K562 (cell line): ENCODE data around the gene SERTAD2. TPM values are rescaled to one million over a fixed set of nuclear protein-coding genes. Genes with fewer than 3 reads are reported as not detected.

ENCODE experiments used
- ATAC-seq: fragments of 200-7000 bp; cut with Tn5 transposase; 3 replicates; pipeline ENCODE4 v1.9.1; 2020; ENCODE audit warnings: moderate library complexity
- BruUV-seq: library from RNA; stranded (reverse); fragments of 400-500 nt; replicated peaks from 2 replicates; lab custom pipeline; 2021; lab: Mats Ljungman, UMichigan
- CTCF ChIA-PET: fragments of 300-600 bp; formaldehyde crosslinking; extraction: SDS; loops from one replicate; lab custom pipeline; 2021; ENCODE audit warnings: low intra/inter-chr PET ratio; lab: Yijun Ruan, JAX
- POLR2A ChIA-PET: fragments of 300-600, 350-650 bp; sonication (Branson Sonifier 250); formaldehyde crosslinking; extraction: SDS; loops from one replicate; lab custom pipeline; 2021; ENCODE audit warnings: antibody characterized with exemption, inconsistent platforms; lab: Yijun Ruan, JAX
- DNase-seq, 4 experiments: peaks; one replicate each; pipeline versions ENCODE4 v3.0.0 to v3.0.0-alpha.2; 2011 to 2018; ENCODE audit warnings: low spot score in 3 of 4, mixed read lengths in 3 of 4; ENCODE audit errors: extremely low read depth in 1 of 4
- FAIRE-seq: peaks from 2 replicates; lab custom pipeline; 2011; peaks lifted over from hg19 to GRCh38; lab: Jason Lieb, UNC
- H2AFZ ChIP-seq: 2 replicates; pipeline ENCODE4 v1.6.0; 2011; ENCODE audit warnings: low read depth, low read length, control low read depth, inconsistent platforms
- H3K27ac ChIP-seq: fragments of 200-600 bp; 3 replicates; pipeline ENCODE4 v1.8.0; 2011; ENCODE audit warnings: low read depth, mild to moderate bottlenecking, control low read depth, inconsistent platforms, low read length, moderate library complexity, mixed read lengths; ENCODE audit errors: extremely low read depth
- H3K27me3 ChIP-seq, 2 experiments: fragments of 300-600 bp in 1 of 2; 2 replicates in 1 of 2; 3 replicates in 1 of 2; pipeline versions ENCODE4 v1.6.0 to v1.8.0; 2011; ENCODE audit warnings: inconsistent platforms in 2 of 2, low read length in 2 of 2, mild to moderate bottlenecking in 1 of 2, mixed read lengths in 1 of 2, moderate library complexity in 1 of 2; ENCODE audit not compliant: control insufficient read depth in 2 of 2, insufficient read depth in 2 of 2
- H3K36me3 ChIP-seq: fragments of 300-600 bp; 3 replicates; pipeline ENCODE4 v1.8.0; 2011; ENCODE audit warnings: mild to moderate bottlenecking, low read length, inconsistent platforms; ENCODE audit not compliant: control insufficient read depth, insufficient read depth
- H3K4me1 ChIP-seq, 2 experiments: fragments of 200-600 bp in 1 of 2; replicated peaks in 1 of 2; 2 replicates in 1 of 2; 3 replicates in 1 of 2; pipeline versions ENCODE4 v1.5.1 to v1.8.0; 2011; ENCODE audit warnings: inconsistent platforms in 2 of 2, low read length in 2 of 2, mild to moderate bottlenecking in 1 of 2, mixed read lengths in 1 of 2, moderate library complexity in 1 of 2; ENCODE audit not compliant: control insufficient read depth in 2 of 2, insufficient read depth in 2 of 2
- H3K4me2 ChIP-seq: 2 replicates; pipeline ENCODE4 v1.6.1; 2011; ENCODE audit warnings: low read length, control low read depth, inconsistent platforms, mixed read lengths; ENCODE audit not compliant: insufficient read depth
- H3K4me3 ChIP-seq: fragments of 200-600 bp; sonication (generic), shearing (Covaris generic); 2 replicates; pipeline ENCODE4 v1.5.1; 2016; ENCODE audit warnings: control low read depth, inconsistent platforms
- H3K79me2 ChIP-seq: fragments of 200-600 bp; 3 replicates; pipeline ENCODE4 v1.8.0; 2011; ENCODE audit warnings: low read length, inconsistent platforms; ENCODE audit not compliant: control insufficient read depth, insufficient read depth
- H3K9ac ChIP-seq, 2 experiments: 2 replicates each; pipeline versions ENCODE4 v1.6.0 to v1.6.1; 2011; ENCODE audit warnings: low read depth in 2 of 2, low read length in 2 of 2, control low read depth in 1 of 2, inconsistent platforms in 1 of 2, mild to moderate bottlenecking in 1 of 2, mixed read lengths in 1 of 2; ENCODE audit not compliant: insufficient read depth in 1 of 2
- H3K9me1 ChIP-seq: one replicate; pipeline ENCODE4 v1.6.0; 2011; ENCODE audit warnings: inconsistent platforms, mild to moderate bottlenecking, low read length, moderate library complexity; ENCODE audit not compliant: control insufficient read depth, insufficient read depth
- H3K9me3 ChIP-seq: replicated peaks from 2 replicates; pipeline ENCODE4 v1.5.1; 2011; ENCODE audit warnings: low read depth, low read length, inconsistent platforms; ENCODE audit not compliant: control insufficient read depth, insufficient read depth
- H4K20me1 ChIP-seq: replicated peaks from 2 replicates; pipeline ENCODE4 v1.6.1; 2011; ENCODE audit warnings: low read length, inconsistent platforms, mixed read lengths; ENCODE audit not compliant: control insufficient read depth, insufficient read depth
- CEBPG ChIP-seq, 3 experiments: fragments of 200-800 bp in 1 of 3; sonication (Bioruptor generic) in 1 of 3; sonication (generic) in 1 of 3; formaldehyde crosslinking in 1 of 3; IDR thresholded peaks in 2 of 3; conservative IDR thresholded peaks in 1 of 3; 2 replicates each; pipeline versions ENCODE4 v1.6.1 to v1.8.0; 2016 to 2022; ENCODE audit warnings: missing compliant biosample characterization in 2 of 3, missing genetic modification characterization in 2 of 3, mild to moderate bottlenecking in 1 of 3, missing genetic modification reagents in 1 of 3
- CTBP1 ChIP-seq: fragments of 450-650 bp; IDR thresholded peaks from 2 replicates; pipeline ENCODE4 v1.6.1; 2016; ENCODE audit warnings: borderline replicate concordance
- MEIS2 ChIP-seq: fragments of 450-650 bp; IDR thresholded peaks from 2 replicates; pipeline ENCODE4 v1.6.1; 2014; ENCODE audit warnings: mild to moderate bottlenecking; ENCODE audit not compliant: partially characterized antibody
- NFYB ChIP-seq: IDR thresholded peaks from 2 replicates; pipeline ENCODE4 v1.6.1; 2011; ENCODE audit warnings: mild to moderate bottlenecking, moderate library complexity; ENCODE audit not compliant: insufficient read length; ENCODE audit errors: extremely low read depth
- NONO ChIP-seq, 2 experiments: fragments of 200-400 bp in 1 of 2; fragments of 450-650 bp in 1 of 2; formaldehyde crosslinking in 1 of 2; IDR thresholded peaks; 2 replicates each; pipeline ENCODE4 v1.6.1; 2017; ENCODE audit warnings: low read depth in 2 of 2, mild to moderate bottlenecking in 2 of 2, moderate library complexity in 2 of 2, low read length in 1 of 2
- PCBP1 ChIP-seq: fragments of 200-400 bp; formaldehyde crosslinking; IDR thresholded peaks from 2 replicates; pipeline ENCODE4 v1.6.1; 2018; ENCODE audit warnings: mild to moderate bottlenecking, low read depth, low read length; ENCODE audit not compliant: poor library complexity, severe bottlenecking
- PKNOX1 ChIP-seq: fragments of 450-650 bp; IDR thresholded peaks from 2 replicates; pipeline ENCODE4 v1.6.1; 2016
- POLR3A ChIP-seq: IDR thresholded peaks from 2 replicates; pipeline ENCODE4 v1.6.1; 2011; ENCODE audit warnings: borderline replicate concordance, mild to moderate bottlenecking, moderate library complexity; ENCODE audit not compliant: insufficient read length, insufficient read depth; ENCODE audit errors: extremely low read depth
- RBBP5 ChIP-seq: fragments of 200-600 bp; sonication (generic); IDR thresholded peaks from 2 replicates; pipeline ENCODE4 v1.6.1; 2012; ENCODE audit warnings: borderline replicate concordance, mild to moderate bottlenecking, low read length, control low read depth, inconsistent platforms; ENCODE audit not compliant: insufficient read depth, poor library complexity, severe bottlenecking
- SP1 ChIP-seq: sonication (generic); formaldehyde crosslinking; IDR thresholded peaks from 2 replicates; pipeline ENCODE4 v1.8.1; 2022; ENCODE audit warnings: mild to moderate bottlenecking, missing genetic modification reagents
- ZNF24 ChIP-seq: fragments of 450-650 bp; IDR thresholded peaks from 2 replicates; pipeline ENCODE4 v1.6.1; 2016
- ZNF274 ChIP-seq: IDR thresholded peaks from 2 replicates; pipeline ENCODE4 v1.6.1; 2011; ENCODE audit warnings: low read depth, mild to moderate bottlenecking, low read length, moderate library complexity, borderline replicate concordance
- WGBS: fragments of 100-300 bp; shearing (Covaris generic); methylation state at CpG from one replicate; pipeline ENCODE4 v1.1.6; 2016; ENCODE audit warnings: low coverage, mixed read lengths; ENCODE audit not compliant: insufficient coverage; ENCODE audit errors: missing lambda C conversion rate; 5-methylcytosine and 5-hydroxymethylcytosine counted together
- in situ Hi-C: fragments of 300-500 bp; cut with MboI; formaldehyde crosslinking; loops from 4 replicates; pipeline ENCODE4 v1.15.0; 2018; ENCODE audit warnings: inconsistent platforms, mixed read lengths
- intact Hi-C: fragments of 100-400 bp; cut with micrococcal nuclease; formaldehyde crosslinking; loops from 2 replicates; pipeline ENCODE4 v1.14.2; 2022
- polyA plus RNA-seq, 8 experiments: library from polyadenylated mRNA; depleted of rRNA in 4 of 8; stranded (reverse) in 5 of 8; unstranded in 3 of 8; fragments of >200 nt; fragmentation: Nextera tagmentation in 2 of 8; fragmentation: Illumina TruSeq in 1 of 8; extraction: Ambion mirVana in 2 of 8; extraction: Trizol in 1 of 8; gene quantifications; 2 replicates each; pipeline versions ENCODE4 v1.2.1 to v1.2.3, GENCODE V29; 2011 to 2014; ENCODE audit warnings: inconsistent platforms in 1 of 8, missing spikeins in 1 of 8
- total RNA-seq, 7 experiments: library from RNA; depleted of rRNA in 6 of 7; stranded (reverse); fragments of >200 nt in 6 of 7; fragmentation: Illumina TruSeq in 2 of 7; extraction: Trizol in 2 of 7; gene quantifications; 2 replicates each; pipeline versions ENCODE4 v1.2.1 to v1.2.3, GENCODE V29; 2011 to 2021; ENCODE audit warnings: low replicate concordance in 1 of 7

SERTAD2 gene
- total and polyA plus RNA-seq, 9 of the 15 experiments (the other 6 are each of a cell fraction or from before 2014, with no cell fraction given), result 3.0 to 12.5 (median 6.1) TPM

- Histone ChIP-seq H3K9me3 (no peaks in the 10 kb centered on the region), H2AFZ (no peak overlapping the region), H3K36me3 (peaks cover 9% of the 10 kb centered on the region; the same call in 2 of the 3 replicates), H3K4me3 (no peak overlapping the region), H3K4me2 (no peak overlapping the region), H4K20me1 (no peaks in the 10 kb centered on the region), H3K79me2 (no peaks in the 10 kb centered on the region), H3K9me1 (no peaks in the 10 kb centered on the region), H3K27ac (no peak overlapping the region), H3K27me3 (no peaks in the 10 kb centered on the region), H3K4me1 (peaks cover 0 to 6% of the 10 kb centered on the region in 2 experiments; a peak in 2 of 5 replicates), H3K9ac (no peak overlapping the region)
- ChIA-PET POLR2A (interaction anchor here (0.6 to 1.2 kb wide), 6 partner anchors 13 to 273 kb away, joined by 3 read pairs; partner anchors contain the start of gene SERTAD2), CTCF (interaction anchor here (0.7 to 2.4 kb wide), 3 partner anchors 270 to 445 kb away, joined by 3 to 14 read pairs (median 10); no protein-coding TSS in a partner anchor)
- FAIRE-seq, result peak; percentile 67
- peak; percentile 78 for ATAC-seq
- intact Hi-C loops (loop anchor here (1.0 kb wide), 2 partner anchors 270 to 278 kb away; no protein-coding TSS in a partner anchor), in situ Hi-C loops (loop anchor here (5.0 kb wide), 1 partner anchor 267 kb away; no protein-coding TSS in a partner anchor)
- BruUV-seq, result no TSS peak
- DNase-seq, result peak in 2 of 4 experiments; percentile 32 to 47
- WGBS, result 12% methylated on average over 4 of the region's 4 CpGs
- TF ChIP-seq PKNOX1 (peak; percentile 32; the same call in 1 of the 2 replicates), RBBP5 (no peak), ZNF24 (peak; percentile 22; the same call in 1 of the 2 replicates), CEBPG (CRISPR knock-in tag; IDR thresholded peaks at IDR 0.05) (no peak), CEBPG (tag; conservative IDR thresholded peaks at IDR 0.05 in 1 of 2, IDR thresholded peaks at IDR 0.05 in 1 of 2) (no peak), ZNF274 (no peak), NFYB (no peak), POLR3A (no peak), NONO (IDR thresholded peaks at IDR 0.05; ENCODE audit: low read depth in 2 of 2, low read length in 1 of 2) (no peak), PCBP1 (no peak), MEIS2 (peak; percentile 66), SP1 (CRISPR knock-in tag) (no peak), CTBP1 (0 out of 2 replicates have a peak, but pooled peaks have one; percentile 18)
Observed at GRCh38 chr2:64595397-64596176, 58.1 kb downstream of the SERTAD2 start.
